Parathyroid adenoma (tissue), 2 donors: ENCODE results near the gene MAN1A2.

Source experiments
- H2AFZ ChIP-seq: fragments of 300-600 bp; sonication (generic); one replicate; pipeline ENCODE4 v1.7.0; 2017; ENCODE audit warnings: antibody characterized with exemption, mild to moderate bottlenecking
- H3K27ac ChIP-seq: fragments of 300-600 bp; sonication (generic); one replicate; pipeline ENCODE4 v1.7.0; 2017
- H3K27me3 ChIP-seq: fragments of 300-600 bp; sonication (generic); one replicate; pipeline ENCODE4 v1.7.0; 2017; ENCODE audit warnings: low read length; ENCODE audit not compliant: control insufficient read depth, insufficient read depth
- H3K36me3 ChIP-seq: fragments of 300-600 bp; sonication (generic); one replicate; pipeline ENCODE4 v1.7.0; 2017; ENCODE audit warnings: low read length; ENCODE audit not compliant: control insufficient read depth, insufficient read depth
- H3K4me1 ChIP-seq: fragments of 300-600 bp; sonication (generic); one replicate; pipeline ENCODE4 v1.7.0; 2017; ENCODE audit warnings: control low read depth
- H3K4me2 ChIP-seq: fragments of 300-600 bp; sonication (generic); one replicate; pipeline ENCODE4 v1.7.0; 2017; ENCODE audit warnings: low read length
- H3K4me3 ChIP-seq: fragments of 300-600 bp; sonication (generic); one replicate; pipeline ENCODE4 v1.7.0; 2017; ENCODE audit warnings: low read depth, low read length
- H3K79me2 ChIP-seq: fragments of 300-600 bp; sonication (generic); one replicate; pipeline ENCODE4 v1.7.0; 2017; ENCODE audit warnings: control low read depth
- H3K9ac ChIP-seq: fragments of 300-600 bp; sonication (generic); one replicate; pipeline ENCODE4 v1.7.0; 2017; ENCODE audit warnings: mild to moderate bottlenecking
- H3K9me3 ChIP-seq: fragments of 300-600 bp; sonication (generic); one replicate; pipeline ENCODE4 v1.7.0; 2017; ENCODE audit warnings: low read length; ENCODE audit not compliant: control insufficient read depth
- TF ChIP-seq, protein P1 (sequence below): fragments of 300-600 bp; sonication (generic); IDR thresholded peaks from one replicate; pipeline ENCODE4 v1.7.0; 2017; ENCODE audit warnings: antibody characterized with exemption, mild to moderate bottlenecking
- donor health status: primary hyperparathyroidism.

MAN1A2 gene

GRCh38 chr1:117501281-117501680, 134.0 kb downstream of the MAN1A2 start:
- Histone ChIP-seq H3K4me2 (no peak overlapping the region), H3K27ac (no peak overlapping the region), H3K36me3 (no peaks in the 10 kb centered on the region), H3K9ac (no peak overlapping the region), H3K4me1 (no peaks in the 10 kb centered on the region), H3K27me3 (no peaks in the 10 kb centered on the region), H3K79me2 (no peaks in the 10 kb centered on the region), H2AFZ (no peak overlapping the region), H3K9me3 (no peaks in the 10 kb centered on the region), H3K4me3 (no peak overlapping the region)
- TF ChIP-seq, protein P1, sequence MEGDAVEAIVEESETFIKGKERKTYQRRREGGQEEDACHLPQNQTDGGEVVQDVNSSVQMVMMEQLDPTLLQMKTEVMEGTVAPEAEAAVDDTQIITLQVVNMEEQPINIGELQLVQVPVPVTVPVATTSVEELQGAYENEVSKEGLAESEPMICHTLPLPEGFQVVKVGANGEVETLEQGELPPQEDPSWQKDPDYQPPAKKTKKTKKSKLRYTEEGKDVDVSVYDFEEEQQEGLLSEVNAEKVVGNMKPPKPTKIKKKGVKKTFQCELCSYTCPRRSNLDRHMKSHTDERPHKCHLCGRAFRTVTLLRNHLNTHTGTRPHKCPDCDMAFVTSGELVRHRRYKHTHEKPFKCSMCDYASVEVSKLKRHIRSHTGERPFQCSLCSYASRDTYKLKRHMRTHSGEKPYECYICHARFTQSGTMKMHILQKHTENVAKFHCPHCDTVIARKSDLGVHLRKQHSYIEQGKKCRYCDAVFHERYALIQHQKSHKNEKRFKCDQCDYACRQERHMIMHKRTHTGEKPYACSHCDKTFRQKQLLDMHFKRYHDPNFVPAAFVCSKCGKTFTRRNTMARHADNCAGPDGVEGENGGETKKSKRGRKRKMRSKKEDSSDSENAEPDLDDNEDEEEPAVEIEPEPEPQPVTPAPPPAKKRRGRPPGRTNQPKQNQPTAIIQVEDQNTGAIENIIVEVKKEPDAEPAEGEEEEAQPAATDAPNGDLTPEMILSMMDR = no peak

GRCh38 chr1:117511273-117511672, 144.0 kb downstream of the MAN1A2 start:
- Histone ChIP-seq H3K27ac (no peak overlapping the region), H3K9ac (no peak overlapping the region), H3K4me2 (no peak overlapping the region), H3K4me3 (no peak overlapping the region), H3K79me2 (no peaks in the 10 kb centered on the region), H3K36me3 (no peaks in the 10 kb centered on the region), H3K27me3 (no peaks in the 10 kb centered on the region), H3K9me3 (no peaks in the 10 kb centered on the region), H2AFZ (no peak overlapping the region), H3K4me1 (no peaks in the 10 kb centered on the region)
- TF ChIP-seq, protein P1 = no peak

- Histone ChIP-seq H3K27me3 (no peaks in the 10 kb centered on the region), H3K9me3 (no peaks in the 10 kb centered on the region), H3K27ac (no peak overlapping the region), H3K4me2 (no peak overlapping the region), H3K4me3 (no peak overlapping the region), H3K79me2 (no peaks in the 10 kb centered on the region), H3K9ac (no peak overlapping the region), H2AFZ (no peak overlapping the region), H3K4me1 (no peaks in the 10 kb centered on the region), H3K36me3 (no peaks in the 10 kb centered on the region)
- TF ChIP-seq, protein P1 = peak; percentile 38
These were observed 145.6 kb downstream of the MAN1A2 start for GRCh38 chr1:117512728-117513321.

DNA sequence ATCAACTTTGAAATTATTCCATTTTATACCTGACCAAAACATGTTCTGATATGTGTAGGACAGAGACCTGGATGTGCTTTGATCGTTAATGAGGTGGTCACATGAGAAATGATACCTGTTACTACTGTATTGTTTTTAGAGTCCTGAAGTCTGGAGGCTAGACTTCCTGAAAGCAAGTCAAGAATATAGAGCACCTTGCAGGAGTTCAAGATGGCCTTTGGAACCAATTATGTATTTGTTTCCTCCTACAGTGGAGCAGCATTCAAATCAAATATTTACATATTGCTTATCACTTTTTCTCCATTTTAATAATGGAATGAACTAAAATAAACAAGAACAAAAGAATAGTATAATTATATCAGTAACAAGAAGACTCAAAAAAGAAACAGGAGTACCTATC, 155.9 kb downstream of the MAN1A2 start:
- Histone ChIP-seq H3K4me1 (no peaks in the 10 kb centered on the region), H3K79me2 (no peaks in the 10 kb centered on the region), H2AFZ (no peak overlapping the region), H3K36me3 (no peaks in the 10 kb centered on the region), H3K4me2 (no peak overlapping the region), H3K27me3 (no peaks in the 10 kb centered on the region), H3K27ac (no peak overlapping the region), H3K9me3 (no peaks in the 10 kb centered on the region), H3K9ac (no peak overlapping the region), H3K4me3 (no peak overlapping the region)
- TF ChIP-seq, protein P1 = no peak

DNA sequence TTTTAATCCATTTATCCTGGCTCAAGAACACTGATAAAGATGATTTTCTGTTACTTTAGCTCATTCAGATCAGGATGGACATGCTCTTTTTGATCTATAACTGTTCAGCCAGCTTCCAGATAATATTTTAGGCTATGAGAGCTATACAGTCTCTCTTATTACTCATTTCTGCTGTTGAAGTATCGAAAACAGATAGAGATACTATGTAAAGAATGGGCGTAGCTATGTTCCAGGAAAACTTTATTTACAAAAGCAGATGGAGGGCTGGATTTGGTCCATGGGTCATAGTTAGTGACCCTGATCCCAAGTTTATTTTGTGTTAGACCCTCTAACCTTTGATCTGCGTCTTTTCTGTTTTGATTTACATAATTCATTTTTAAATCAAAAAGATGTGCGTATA, 159.8 kb downstream of the MAN1A2 start:
- no peak overlapping the region for H3K9ac ChIP-seq

More for the DNA sequence above, 159.8 kb downstream of the MAN1A2 start:
- Histone ChIP-seq H2AFZ (no peak overlapping the region), H3K9me3 (no peaks in the 10 kb centered on the region), H3K79me2 (no peaks in the 10 kb centered on the region), H3K36me3 (no peaks in the 10 kb centered on the region), H3K4me1 (no peaks in the 10 kb centered on the region), H3K27ac (no peak overlapping the region), H3K27me3 (no peaks in the 10 kb centered on the region), H3K4me2 (no peak overlapping the region), H3K4me3 (no peak overlapping the region)
- TF ChIP-seq, protein P1 = no peak
